WTC11 (cell line): ENCODE results near the gene TMEM165. TPM values are rescaled to one million over a fixed set of nuclear protein-coding genes. Genes with fewer than 3 reads are reported as not detected.
A peak's percentile ranks its signal among the peaks of the same experiment; 100 is the strongest.

Experiments
- ATAC-seq: fragments of 200-7000 bp; cut with Tn5 transposase; 2 replicates; pipeline ENCODE4 v1.10.0; 2021; ENCODE audit warnings: mild to moderate bottlenecking, moderate library complexity
- CTCF ChIA-PET: fragments of 300-600 bp; sonication (Branson Sonifier 250); formaldehyde crosslinking; loops from one replicate; lab custom pipeline; 2021; ENCODE audit warnings: antibody characterized with exemption; lab: Charles Lee
- POLR2A ChIA-PET: fragments of 350-600 bp; sonication (Branson Sonifier 250); formaldehyde crosslinking; loops from one replicate; lab custom pipeline; 2021; ENCODE audit warnings: antibody characterized with exemption; lab: Charles Lee
- DNase-seq: peaks from one replicate; pipeline ENCODE4 v3.0.0; 2021; ENCODE audit warnings: low spot score
- H3K27ac Mint-ChIP-seq: 2 replicates; pipeline ENCODE4 v1.8.0; 2021; ENCODE audit warnings: mixed read lengths
- H3K27me3 Mint-ChIP-seq: 2 replicates; pipeline ENCODE4 v1.8.0; 2021; ENCODE audit warnings: low read depth, mild to moderate bottlenecking, moderate library complexity, mixed read lengths
- H3K36me3 Mint-ChIP-seq: 2 replicates; pipeline ENCODE4 v1.8.0; 2021; ENCODE audit warnings: mixed read lengths
- H3K4me1 Mint-ChIP-seq: 2 replicates; pipeline ENCODE4 v1.8.0; 2022; ENCODE audit warnings: mixed read lengths
- H3K4me3 Mint-ChIP-seq: 2 replicates; pipeline ENCODE4 v1.8.0; 2021; ENCODE audit warnings: mild to moderate bottlenecking, moderate library complexity, mixed read lengths
- H3K9me3 Mint-ChIP-seq: 2 replicates; pipeline ENCODE4 v1.8.0; 2021; ENCODE audit warnings: mixed read lengths
- ARID4B ChIP-seq: sonication (generic); formaldehyde crosslinking; IDR thresholded peaks from 2 replicates; pipeline ENCODE4 v1.8.0; 2023; ENCODE audit warnings: missing genetic modification reagents, mild to moderate bottlenecking, borderline replicate concordance
- ATF2 ChIP-seq: sonication (generic); formaldehyde crosslinking; IDR thresholded peaks from 2 replicates; pipeline ENCODE4 v1.8.1; 2022; ENCODE audit warnings: low read depth, missing genetic modification reagents, borderline replicate concordance
- ATF6 ChIP-seq: sonication (generic); formaldehyde crosslinking; IDR thresholded peaks from 2 replicates; pipeline ENCODE4 v1.8.1; 2023; ENCODE audit warnings: mild to moderate bottlenecking, missing genetic modification reagents
- CDX4 ChIP-seq: fragments of 250-450 bp; sonication (Bioruptor Pico); IDR thresholded peaks from 2 replicates; pipeline ENCODE4 v1.9.0; 2021; ENCODE audit warnings: moderate library complexity, mild to moderate bottlenecking, inconsistent platforms, borderline replicate concordance
- CREB1 ChIP-seq: sonication (generic); formaldehyde crosslinking; IDR thresholded peaks from 2 replicates; pipeline ENCODE4 v1.8.0; 2023; ENCODE audit warnings: mild to moderate bottlenecking, missing genetic modification reagents
- IRF2 ChIP-seq: sonication (generic); formaldehyde crosslinking; IDR thresholded peaks from 2 replicates; pipeline ENCODE4 v1.8.0; 2022; ENCODE audit warnings: low read depth, missing genetic modification reagents, borderline replicate concordance
- NR1H2 ChIP-seq: sonication (generic); formaldehyde crosslinking; IDR thresholded peaks from 2 replicates; pipeline ENCODE4 v1.9.0; 2021; ENCODE audit warnings: mild to moderate bottlenecking, moderate library complexity, missing genetic modification reagents
- NR3C1 ChIP-seq: sonication (generic); formaldehyde crosslinking; conservative IDR thresholded peaks from 2 replicates; pipeline ENCODE4 v1.8.1; 2023; ENCODE audit warnings: low read depth, mild to moderate bottlenecking, missing genetic modification reagents
- OVOL2 ChIP-seq: fragments of 250-450 bp; sonication (Bioruptor Pico); IDR thresholded peaks from 2 replicates; pipeline ENCODE4 v1.9.0; 2021; ENCODE audit warnings: mild to moderate bottlenecking, borderline replicate concordance
- RELA ChIP-seq: sonication (generic); formaldehyde crosslinking; IDR thresholded peaks from 2 replicates; pipeline ENCODE4 v1.8.1; 2022; ENCODE audit warnings: missing genetic modification reagents, mild to moderate bottlenecking, borderline replicate concordance
- USF2 ChIP-seq: sonication (generic); formaldehyde crosslinking; IDR thresholded peaks from 2 replicates; pipeline ENCODE4 v1.8.1; 2023; ENCODE audit warnings: mild to moderate bottlenecking, missing genetic modification reagents, moderate library complexity
- ZNF219 ChIP-seq: sonication (generic); formaldehyde crosslinking; IDR thresholded peaks from 2 replicates; pipeline ENCODE4 v1.8.0; 2023; ENCODE audit warnings: missing genetic modification reagents, mild to moderate bottlenecking, borderline replicate concordance
- total RNA-seq: library from RNA; stranded (reverse); gene quantifications from 3 replicates; pipeline ENCODE4 v1.2.3, GENCODE V29; 2021
- TF ChIP-seq, protein P1 (sequence below): sonication (generic); formaldehyde crosslinking; IDR thresholded peaks from 2 replicates; pipeline ENCODE4 v1.8.0; 2022; ENCODE audit warnings: mild to moderate bottlenecking, missing genetic modification reagents
- TF ChIP-seq, protein P2 (sequence below): fragments of 250-450 bp; sonication (Bioruptor Pico); IDR thresholded peaks from 2 replicates; pipeline ENCODE4 v1.8.0; 2021; ENCODE audit warnings: mild to moderate bottlenecking

TMEM165 gene
- total RNA-seq, 1 experiment from 2014 or later: 88.6 TPM

DNA sequence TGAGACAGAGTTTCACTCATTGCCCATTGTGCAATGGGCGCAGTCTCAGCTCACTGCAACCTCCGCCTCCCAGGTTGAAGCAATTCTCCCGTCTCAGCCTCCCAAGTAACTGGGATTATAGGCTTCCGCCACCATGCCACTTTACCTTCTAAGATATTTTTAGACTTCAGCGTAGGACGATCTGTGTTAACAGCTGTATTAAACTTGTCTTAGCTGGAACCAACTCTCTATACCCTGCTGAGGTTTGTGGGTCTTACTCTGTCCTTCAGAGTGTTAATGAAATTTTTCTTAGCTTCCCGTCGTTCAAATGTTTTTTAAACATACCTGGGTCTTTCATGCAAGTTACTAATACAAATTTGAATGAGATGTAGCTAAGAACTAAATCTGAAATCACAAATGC, 14.7 kb downstream of the TMEM165 start:
- peak overlapping the region; percentile 29; the same call in 1 of the 2 replicates for H3K27ac Mint-ChIP-seq
- POLR2A ChIA-PET: no interaction called here
- peaks cover 35% of the 10 kb centered on the region for H3K4me1 Mint-ChIP-seq
- H3K27me3 Mint-ChIP-seq: no peaks in the 10 kb centered on the region
- CTCF ChIA-PET: interaction anchor here (1.0 to 1.3 kb wide), 3 partner anchors 65 to 439 kb away, joined by 3 to 4 read pairs (median 4); partner anchors contain the start of gene SRD5A3
- DNase-seq: no peak
- TF ChIP-seq OVOL2: no peak
- no peak for TF ChIP-seq CDX4
- TF ChIP-seq, protein P1, sequence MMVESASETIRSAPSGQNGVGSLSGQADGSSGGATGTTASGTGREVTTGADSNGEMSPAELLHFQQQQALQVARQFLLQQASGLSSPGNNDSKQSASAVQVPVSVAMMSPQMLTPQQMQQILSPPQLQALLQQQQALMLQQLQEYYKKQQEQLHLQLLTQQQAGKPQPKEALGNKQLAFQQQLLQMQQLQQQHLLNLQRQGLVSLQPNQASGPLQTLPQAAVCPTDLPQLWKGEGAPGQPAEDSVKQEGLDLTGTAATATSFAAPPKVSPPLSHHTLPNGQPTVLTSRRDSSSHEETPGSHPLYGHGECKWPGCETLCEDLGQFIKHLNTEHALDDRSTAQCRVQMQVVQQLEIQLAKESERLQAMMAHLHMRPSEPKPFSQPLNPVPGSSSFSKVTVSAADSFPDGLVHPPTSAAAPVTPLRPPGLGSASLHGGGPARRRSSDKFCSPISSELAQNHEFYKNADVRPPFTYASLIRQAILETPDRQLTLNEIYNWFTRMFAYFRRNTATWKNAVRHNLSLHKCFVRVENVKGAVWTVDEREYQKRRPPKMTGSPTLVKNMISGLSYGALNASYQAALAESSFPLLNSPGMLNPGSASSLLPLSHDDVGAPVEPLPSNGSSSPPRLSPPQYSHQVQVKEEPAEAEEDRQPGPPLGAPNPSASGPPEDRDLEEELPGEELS (CRISPR knock-in tag): no peak
- TF ChIP-seq ATF6: no peak
- no peak for TF ChIP-seq IRF2 (CRISPR knock-in tag)
- TF ChIP-seq, protein P2, sequence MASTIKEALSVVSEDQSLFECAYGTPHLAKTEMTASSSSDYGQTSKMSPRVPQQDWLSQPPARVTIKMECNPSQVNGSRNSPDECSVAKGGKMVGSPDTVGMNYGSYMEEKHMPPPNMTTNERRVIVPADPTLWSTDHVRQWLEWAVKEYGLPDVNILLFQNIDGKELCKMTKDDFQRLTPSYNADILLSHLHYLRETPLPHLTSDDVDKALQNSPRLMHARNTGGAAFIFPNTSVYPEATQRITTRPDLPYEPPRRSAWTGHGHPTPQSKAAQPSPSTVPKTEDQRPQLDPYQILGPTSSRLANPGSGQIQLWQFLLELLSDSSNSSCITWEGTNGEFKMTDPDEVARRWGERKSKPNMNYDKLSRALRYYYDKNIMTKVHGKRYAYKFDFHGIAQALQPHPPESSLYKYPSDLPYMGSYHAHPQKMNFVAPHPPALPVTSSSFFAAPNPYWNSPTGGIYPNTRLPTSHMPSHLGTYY (CRISPR knock-in tag): no peak
- no peak for TF ChIP-seq USF2 (CRISPR knock-in tag)
- no peak for TF ChIP-seq ATF2
- no peak for TF ChIP-seq ZNF219
- no peak for TF ChIP-seq RELA (CRISPR knock-in tag)
- TF ChIP-seq CREB1 (CRISPR knock-in tag): no peak
- no peak for TF ChIP-seq NR1H2 (CRISPR knock-in tag)
- TF ChIP-seq ARID4B: no peak
- TF ChIP-seq NR3C1 (CRISPR knock-in tag): no peak
- TF ChIP-seq, all 79 proteins: peak for 0
- no peak for ATAC-seq
- Mint-ChIP-seq H3K9me3 (0 out of 2 replicates have a peak, but pooled peaks cover 3% of the 10 kb centered on the region), H3K4me3 (no peak overlapping the region), H3K36me3 (peaks cover 23% of the 10 kb centered on the region)
